ENCODE results near the gene INF2. TPM values are rescaled to one million over a fixed set of nuclear protein-coding genes. Genes with fewer than 3 reads are reported as not detected.

The INF2 gene
- total RNA-seq, 1 donor, result 49.2 TPM

DNA sequence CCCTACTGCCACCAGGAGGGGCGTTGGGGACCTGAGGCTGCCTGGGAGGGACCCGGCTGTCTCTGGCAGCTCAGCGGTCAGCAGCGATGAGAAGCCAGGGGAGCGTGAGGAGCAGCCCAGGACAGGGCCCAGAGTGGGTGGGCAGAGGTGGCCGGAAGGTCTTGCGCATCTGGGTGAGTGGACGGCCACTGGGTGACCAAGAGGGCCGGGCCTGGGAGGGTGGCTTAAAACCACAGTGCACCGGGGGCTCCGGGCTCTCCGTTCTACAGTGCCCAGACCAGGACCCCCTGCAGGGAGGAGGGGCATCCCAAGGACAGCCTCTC is 10.0 kb downstream of the INF2 start:
- no peaks in the 10 kb centered on the region for H3K27me3 ChIP-seq (ENCODE audit: insufficient read depth, low read length)
- no peak overlapping the region for H3K4me3 ChIP-seq (ENCODE audit: insufficient read depth, low read length)
- no peak for DNase-seq (ENCODE audit: insufficient read length, low spot score, missing footprints)
- H3K27ac ChIP-seq (ENCODE audit: low read depth, low read length), result no peak overlapping the region
- TF ChIP-seq, protein P1, sequence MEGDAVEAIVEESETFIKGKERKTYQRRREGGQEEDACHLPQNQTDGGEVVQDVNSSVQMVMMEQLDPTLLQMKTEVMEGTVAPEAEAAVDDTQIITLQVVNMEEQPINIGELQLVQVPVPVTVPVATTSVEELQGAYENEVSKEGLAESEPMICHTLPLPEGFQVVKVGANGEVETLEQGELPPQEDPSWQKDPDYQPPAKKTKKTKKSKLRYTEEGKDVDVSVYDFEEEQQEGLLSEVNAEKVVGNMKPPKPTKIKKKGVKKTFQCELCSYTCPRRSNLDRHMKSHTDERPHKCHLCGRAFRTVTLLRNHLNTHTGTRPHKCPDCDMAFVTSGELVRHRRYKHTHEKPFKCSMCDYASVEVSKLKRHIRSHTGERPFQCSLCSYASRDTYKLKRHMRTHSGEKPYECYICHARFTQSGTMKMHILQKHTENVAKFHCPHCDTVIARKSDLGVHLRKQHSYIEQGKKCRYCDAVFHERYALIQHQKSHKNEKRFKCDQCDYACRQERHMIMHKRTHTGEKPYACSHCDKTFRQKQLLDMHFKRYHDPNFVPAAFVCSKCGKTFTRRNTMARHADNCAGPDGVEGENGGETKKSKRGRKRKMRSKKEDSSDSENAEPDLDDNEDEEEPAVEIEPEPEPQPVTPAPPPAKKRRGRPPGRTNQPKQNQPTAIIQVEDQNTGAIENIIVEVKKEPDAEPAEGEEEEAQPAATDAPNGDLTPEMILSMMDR (IDR thresholded peaks at IDR 0.05; ENCODE audit: extremely low read depth, low read depth, low read length), result no peak
- H3K9me3 ChIP-seq (ENCODE audit: low read depth, low read length), result no peaks in the 10 kb centered on the region
- peaks cover 79% of the 10 kb centered on the region for H3K79me2 ChIP-seq (ENCODE audit: insufficient read depth, low read length)
- H2AFZ ChIP-seq (ENCODE audit: low read length), result no peak overlapping the region
- no peak overlapping the region for H3K4me2 ChIP-seq (ENCODE audit: insufficient read depth, low read length)
- H3K36me3 ChIP-seq (ENCODE audit: insufficient read depth, low read length), result peaks cover 28% of the 10 kb centered on the region
- H3K4me1 ChIP-seq (ENCODE audit: insufficient read depth, low read length), result peaks cover under 1% of the 10 kb centered on the region
- peaks cover 74% of the 10 kb centered on the region for H4K20me1 ChIP-seq (ENCODE audit: insufficient read depth, low read length)

DNA sequence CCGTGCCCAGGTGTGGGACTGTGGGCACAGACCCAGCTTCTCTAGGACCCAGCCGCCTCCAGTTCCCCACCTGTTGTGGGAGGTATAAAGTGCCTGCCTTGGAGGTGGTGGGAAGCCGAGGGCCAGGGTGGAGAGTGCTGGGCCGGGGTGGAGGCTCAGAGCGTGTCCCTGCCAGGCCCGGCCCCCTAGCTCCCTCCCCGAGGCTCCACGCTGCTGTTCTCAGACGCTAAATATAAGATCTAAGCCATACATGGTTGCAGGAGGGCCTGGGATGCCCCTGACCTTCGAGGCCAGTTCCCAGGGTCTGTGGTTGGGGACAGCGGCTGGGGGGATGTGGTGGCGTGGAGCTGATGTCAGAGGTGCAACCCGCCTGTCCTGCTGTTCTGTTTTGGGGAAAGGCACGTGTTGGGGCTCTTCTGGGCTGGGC is 10.8 kb downstream of the INF2 start:
- no peak overlapping the region for H3K4me3 ChIP-seq (ENCODE audit: insufficient read depth, low read length)
- no peak for DNase-seq (ENCODE audit: insufficient read length, low spot score, missing footprints)
- TF ChIP-seq, protein P1 (IDR thresholded peaks at IDR 0.05; ENCODE audit: extremely low read depth, low read depth, low read length), result no peak
- no peak overlapping the region for H3K4me2 ChIP-seq (ENCODE audit: insufficient read depth, low read length)
- H3K4me1 ChIP-seq (ENCODE audit: insufficient read depth, low read length), result no peaks in the 10 kb centered on the region
- no peaks in the 10 kb centered on the region for H3K27me3 ChIP-seq (ENCODE audit: insufficient read depth, low read length)
- no peak overlapping the region for H2AFZ ChIP-seq (ENCODE audit: low read length)
- peaks cover 71% of the 10 kb centered on the region for H3K79me2 ChIP-seq (ENCODE audit: insufficient read depth, low read length)
- H3K27ac ChIP-seq (ENCODE audit: low read depth, low read length), result no peak overlapping the region
- peaks cover 72% of the 10 kb centered on the region for H4K20me1 ChIP-seq (ENCODE audit: insufficient read depth, low read length)
- no peaks in the 10 kb centered on the region for H3K9me3 ChIP-seq (ENCODE audit: low read depth, low read length)
- peaks cover 34% of the 10 kb centered on the region for H3K36me3 ChIP-seq (ENCODE audit: insufficient read depth, low read length)

DNA sequence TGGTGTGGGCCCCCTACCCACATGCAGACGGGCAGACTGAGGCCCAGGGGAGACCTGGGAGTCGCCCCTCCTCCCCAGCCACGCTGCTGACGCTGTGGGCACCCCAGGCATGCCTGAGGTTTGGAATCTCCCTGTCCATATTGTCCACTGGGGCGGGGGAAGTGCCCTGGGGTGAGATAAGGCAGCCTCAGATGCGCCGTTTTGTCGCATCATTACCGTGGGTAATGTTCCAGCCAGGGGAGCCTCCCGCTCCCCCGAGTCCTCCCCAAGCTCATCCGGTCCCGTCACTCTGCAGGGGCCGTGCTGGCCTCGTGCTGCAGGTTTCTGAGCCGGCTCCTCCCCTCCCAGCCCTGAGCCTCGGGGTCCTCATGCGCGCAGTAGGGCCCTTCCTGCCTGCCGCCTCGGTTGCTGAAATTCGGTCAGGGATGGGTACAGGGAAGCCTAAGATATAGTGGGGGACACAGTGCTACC is 11.4 kb downstream of the INF2 start:
- no peaks in the 10 kb centered on the region for H3K4me1 ChIP-seq (ENCODE audit: insufficient read depth, low read length)
- H4K20me1 ChIP-seq (ENCODE audit: insufficient read depth, low read length), result peaks cover 66% of the 10 kb centered on the region

DNA sequence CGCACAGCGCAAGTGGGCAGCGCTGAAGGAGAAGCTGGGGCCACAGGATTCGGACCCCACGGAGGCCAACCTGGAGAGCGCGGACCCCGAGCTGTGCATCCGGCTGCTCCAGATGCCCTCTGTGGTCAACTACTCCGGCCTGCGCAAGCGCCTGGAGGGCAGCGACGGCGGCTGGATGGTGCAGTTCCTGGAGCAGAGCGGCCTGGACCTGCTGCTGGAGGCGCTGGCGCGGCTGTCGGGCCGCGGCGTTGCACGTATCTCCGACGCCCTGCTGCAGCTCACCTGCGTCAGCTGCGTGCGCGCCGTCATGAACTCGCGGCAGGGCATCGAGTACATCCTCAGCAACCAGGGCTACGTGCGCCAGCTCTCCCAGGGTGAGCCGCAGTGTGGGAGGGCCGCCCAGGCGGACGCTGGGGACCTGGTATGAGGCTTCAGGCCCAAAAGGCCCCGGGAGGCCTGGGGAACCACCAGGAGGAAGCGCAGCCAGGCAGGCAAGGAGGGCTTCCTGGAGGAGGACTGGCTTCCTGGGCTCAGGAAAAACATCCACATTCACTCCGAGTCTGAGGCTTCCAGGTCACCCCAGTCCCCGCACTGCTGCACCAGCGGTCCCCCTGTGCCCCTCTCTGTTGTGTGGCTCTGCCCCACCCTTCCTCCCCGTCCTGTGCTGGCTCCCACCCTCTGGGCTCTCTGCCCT is 12.1 kb downstream of the INF2 start:
- DNase-seq (ENCODE audit: insufficient read length, low spot score, missing footprints), result no peak
- Histone ChIP-seq H3K9me3 (ENCODE audit: low read depth, low read length) (no peaks in the 10 kb centered on the region), H3K4me3 (ENCODE audit: insufficient read depth, low read length) (no peak overlapping the region), H3K27me3 (ENCODE audit: insufficient read depth, low read length) (no peaks in the 10 kb centered on the region), H3K4me2 (ENCODE audit: insufficient read depth, low read length) (no peak overlapping the region), H3K4me1 (ENCODE audit: insufficient read depth, low read length) (no peaks in the 10 kb centered on the region), H4K20me1 (ENCODE audit: insufficient read depth, low read length) (peaks cover 61% of the 10 kb centered on the region), H3K79me2 (ENCODE audit: insufficient read depth, low read length) (peaks cover 58% of the 10 kb centered on the region), H3K36me3 (ENCODE audit: insufficient read depth, low read length) (peaks cover 34% of the 10 kb centered on the region), H2AFZ (ENCODE audit: low read length) (no peak overlapping the region), H3K27ac (ENCODE audit: low read depth, low read length) (no peak overlapping the region)
- TF ChIP-seq, protein P1 (IDR thresholded peaks at IDR 0.05; ENCODE audit: extremely low read depth, low read depth, low read length), result no peak

More for the DNA sequence above, 11.4 kb downstream of the INF2 start:
- H3K27ac ChIP-seq (ENCODE audit: low read depth, low read length), result no peak overlapping the region
- TF ChIP-seq, protein P1 (IDR thresholded peaks at IDR 0.05; ENCODE audit: extremely low read depth, low read depth, low read length), result no peak
- H3K4me3 ChIP-seq (ENCODE audit: insufficient read depth, low read length), result no peak overlapping the region
- H3K27me3 ChIP-seq (ENCODE audit: insufficient read depth, low read length), result no peaks in the 10 kb centered on the region
- no peak for DNase-seq (ENCODE audit: insufficient read length, low spot score, missing footprints)
- H3K79me2 ChIP-seq (ENCODE audit: insufficient read depth, low read length), result peaks cover 65% of the 10 kb centered on the region
- peaks cover 37% of the 10 kb centered on the region for H3K36me3 ChIP-seq (ENCODE audit: insufficient read depth, low read length)
- H3K9me3 ChIP-seq (ENCODE audit: low read depth, low read length), result no peaks in the 10 kb centered on the region
- no peak overlapping the region for H2AFZ ChIP-seq (ENCODE audit: low read length)
- H3K4me2 ChIP-seq (ENCODE audit: insufficient read depth, low read length), result no peak overlapping the region

Measured in osteoblast (primary cell).